ENCODE data around the gene NDUFS6.

Gene NDUFS6

GRCh38 chr5:1856596-1857255 lies 55.5 kb downstream of the NDUFS6 start:
- DNase-seq: no peak

GRCh38 chr5:1857256-1857600 lies 56.0 kb downstream of the NDUFS6 start:
- DNase-seq: no peak

GRCh38 chr5:1858436-1858835 lies 57.2 kb downstream of the NDUFS6 start:
- DNase-seq: no peak

- no peak for DNase-seq
Measured at GRCh38 chr5:1859099-1859498, 57.9 kb downstream of the NDUFS6 start.

- no peak for DNase-seq
Measured at GRCh38 chr5:1860021-1860610, 58.9 kb downstream of the NDUFS6 start.

- no peak for DNase-seq
Measured at GRCh38 chr5:1860949-1861348, 59.7 kb downstream of the NDUFS6 start.

- no peak for DNase-seq
Measured at GRCh38 chr5:1864896-1865440, 63.8 kb downstream of the NDUFS6 start.

- no peak for DNase-seq
Measured at GRCh38 chr5:1865486-1865885, 64.3 kb downstream of the NDUFS6 start.
